ENCODE data around the gene GLDC. TPM values are rescaled to one million over a fixed set of nuclear protein-coding genes. Genes with fewer than 3 reads are reported as not detected.
A peak's percentile ranks its signal among the peaks of the same experiment; 100 is the strongest.
"Not testable (repeated sequence)": the region's sequence is repeated elsewhere in the genome, so short reads cannot be mapped to it uniquely, and the experiment has no call there.

Gene GLDC
- total and polyA plus RNA-seq, 12 donors: 0.03 TPM; not detected in 11

- Histone ChIP-seq H3K4me3 (no peak overlapping the region), H3K27ac (no peak overlapping the region), H3K9me3 (no peaks in the 10 kb centered on the region), H3K4me1 (no peaks in the 10 kb centered on the region), H3K27me3 (peaks cover 0 to 16% (median 0%) of the 10 kb centered on the region in 7 donors), H3K36me3 (no peaks in the 10 kb centered on the region)
- DNase-seq (no peak), ATAC-seq (no peak)
- TF ChIP-seq CTCF (IDR thresholded peaks at IDR 0.05): no peak
- 95 to 96% methylated on average over 7 of the region's 7 CpGs for WGBS, 2 donors
- intact Hi-C loops (cut with DNase I): no loop called here
Measured at GRCh38 chr9:6655036-6655435, 9.5 kb upstream of the GLDC start.

- H3K4me3 ChIP-seq: peak overlapping the region in 4 of 10 donors; percentile 43 to 54 (median 50)
- ATAC-seq (no peak), DNase-seq (no peak)
- peaks cover 4 to 17% (median 16%) of the 10 kb centered on the region in 9 donors for H3K4me1 ChIP-seq
- intact Hi-C loops (cut with DNase I): no loop called here
- H3K27ac ChIP-seq: no peak overlapping the region
- no peaks in the 10 kb centered on the region for H3K9me3 ChIP-seq
- no peaks in the 10 kb centered on the region for H3K36me3 ChIP-seq
- TF ChIP-seq CTCF (IDR thresholded peaks at IDR 0.05): no peak
- peaks cover 5 to 81% (median 69%) of the 10 kb centered on the region in 7 donors for H3K27me3 ChIP-seq
- 22 to 47% methylated on average over 12 of the region's 12 CpGs for WGBS, 2 donors
Measured at GRCh38 chr9:6646293-6646636, 736 bp upstream of the GLDC start.

- H3K36me3 ChIP-seq; intact Hi-C loops (cut with DNase I); DNase-seq; H3K9me3 ChIP-seq; H3K27ac ChIP-seq: not testable (repeated sequence)
- Histone ChIP-seq H3K27me3 (peaks cover 5 to 84% (median 72%) of the 10 kb centered on the region in 7 donors), H3K4me3 (peak overlapping the region in 9 of 10 donors; percentile 36 to 55 (median 47)), H3K4me1 (peaks cover 4 to 17% (median 16%) of the 10 kb centered on the region in 9 donors)
- ATAC-seq: peak in 3 of 8 donors; percentile 28 to 55 (median 36)
- WGBS, 2 donors: 8 to 16% methylated on average over 21 to 24 of the region's 24 CpGs
Measured at GRCh38 chr9:6645105-6645354, 499 bp downstream of the GLDC start.

GRCh38 chr9:6644346-6645104, 1.0 kb downstream of the GLDC start:
- peak overlapping the region in 9 of 10 donors; percentile 36 to 55 (median 47) for H3K4me3 ChIP-seq
- peaks cover 5 to 84% (median 72%) of the 10 kb centered on the region in 7 donors for H3K27me3 ChIP-seq
- whole genome bisulfite sequencing, 2 donors: 2 to 4% methylated on average over 26 of the region's 26 CpGs
- no peaks in the 10 kb centered on the region for H3K36me3 ChIP-seq
- ATAC-seq (no peak), DNase-seq (no peak)
- H3K9me3 ChIP-seq: no peaks in the 10 kb centered on the region
- intact Hi-C loops (cut with DNase I): no loop called here
- peaks cover 4 to 17% (median 16%) of the 10 kb centered on the region in 9 donors for H3K4me1 ChIP-seq
- no peak for TF ChIP-seq CTCF (IDR thresholded peaks at IDR 0.05)
- H3K27ac ChIP-seq: no peak overlapping the region

GRCh38 chr9:6641961-6642360, 3.6 kb downstream of the GLDC start:
- 82 to 86% methylated on average over 2 of the region's 2 CpGs for whole genome bisulfite sequencing, 2 donors
- Histone ChIP-seq H3K27me3 (peaks cover 5 to 74% (median 63%) of the 10 kb centered on the region in 7 donors), H3K4me3 (no peak overlapping the region)

More at GRCh38 chr9:6641961-6642360, 3.6 kb downstream of the GLDC start:
- H3K9me3 ChIP-seq: no peaks in the 10 kb centered on the region
- intact Hi-C loops (cut with DNase I): no loop called here
- no peaks in the 10 kb centered on the region for H3K36me3 ChIP-seq
- no peak overlapping the region for H3K27ac ChIP-seq
- no peak for TF ChIP-seq CTCF (IDR thresholded peaks at IDR 0.05)
- H3K4me1 ChIP-seq: peaks cover 4 to 17% (median 16%) of the 10 kb centered on the region in 9 donors
- no peak for DNase-seq
- no peak for ATAC-seq
